Duodenal mucosa (tissue), 2 donors: Measurements from ENCODE around the gene SBF2.
"Not testable (repeated sequence)": the region's sequence is repeated elsewhere in the genome, so short reads cannot be mapped to it uniquely, and the experiment has no call there.

Experiments
- H3K27ac ChIP-seq: one replicate; pipeline ENCODE4 v1.7.0; 2013; ENCODE audit warnings: low read depth, low read length
- H3K27me3 ChIP-seq, 2 donors: one replicate each; pipeline ENCODE4 v1.7.0; 2013; ENCODE audit warnings: low read length in 2 of 2, control low read depth in 1 of 2; ENCODE audit not compliant: insufficient read depth in 2 of 2, control insufficient read depth in 1 of 2
- H3K36me3 ChIP-seq, 2 donors: one replicate each; pipeline ENCODE4 v1.7.0; 2013; ENCODE audit warnings: low read length in 2 of 2, control low read depth in 1 of 2; ENCODE audit not compliant: insufficient read depth in 2 of 2, control insufficient read depth in 1 of 2
- H3K4me1 ChIP-seq, 2 donors: one replicate each; pipeline ENCODE4 v1.7.0; 2013; ENCODE audit warnings: low read length in 2 of 2, control low read depth in 1 of 2; ENCODE audit not compliant: insufficient read depth in 2 of 2, control insufficient read depth in 1 of 2
- H3K4me3 ChIP-seq, 2 donors: one replicate each; pipeline ENCODE4 v1.7.0; 2013; ENCODE audit warnings: low read length in 2 of 2, low read depth in 1 of 2
- H3K9ac ChIP-seq, 2 donors: one replicate each; pipeline ENCODE4 v1.7.0; 2013; ENCODE audit warnings: low read length in 2 of 2, low read depth in 1 of 2
- H3K9me3 ChIP-seq, 2 donors: one replicate each; pipeline ENCODE4 v1.7.0; 2013; ENCODE audit warnings: low read length in 2 of 2, control low read depth in 1 of 2; ENCODE audit not compliant: control insufficient read depth in 1 of 2

SBF2 gene

DNA sequence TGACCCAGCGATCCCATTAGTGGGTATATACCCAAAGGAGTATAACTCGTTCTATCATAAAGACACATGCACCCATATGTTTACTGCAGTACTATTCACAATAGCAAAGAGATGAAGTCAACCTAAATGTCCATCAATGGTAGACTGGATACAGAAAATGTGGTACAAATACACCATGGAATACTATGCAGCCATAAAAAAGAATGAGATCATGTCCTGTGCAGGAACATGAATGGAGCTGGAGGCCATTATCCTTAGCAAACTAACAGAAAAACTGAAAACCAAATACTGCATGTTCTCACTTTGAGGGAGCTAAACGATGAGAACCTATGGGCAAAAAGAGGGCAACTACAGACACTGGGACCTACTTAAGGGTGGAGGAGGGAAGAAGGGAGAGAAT, 146.8 kb downstream of the SBF2 start:
- Histone ChIP-seq H3K27me3 (no peaks in the 10 kb centered on the region), H3K36me3 (no peaks in the 10 kb centered on the region), H3K27ac (no peak overlapping the region), H3K4me3 (no peak overlapping the region), H3K4me1 (no peaks in the 10 kb centered on the region), H3K9me3 (peaks cover 0 to 4% of the 10 kb centered on the region in 2 donors), H3K9ac (no peak overlapping the region)

DNA sequence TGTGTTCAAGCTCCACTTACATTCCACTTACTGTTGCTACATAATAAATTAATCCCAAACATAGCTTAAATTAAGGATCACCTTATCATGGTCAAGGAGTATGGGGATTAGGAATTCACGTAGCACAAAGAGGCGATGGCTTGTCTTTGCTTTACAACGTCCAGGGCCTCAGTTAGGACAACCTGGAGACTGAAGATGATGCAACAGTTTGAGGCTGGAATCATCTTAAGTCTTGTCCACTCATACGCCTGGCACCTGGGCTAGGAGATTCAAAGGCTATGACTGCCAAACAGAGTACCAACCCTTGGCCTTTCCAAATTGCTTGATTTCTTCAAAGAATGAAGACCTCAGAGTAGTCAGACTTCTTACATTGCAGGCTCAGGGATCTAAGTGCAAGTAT, 149.1 kb downstream of the SBF2 start:
- H3K9me3 ChIP-seq = peaks cover 0 to 4% of the 10 kb centered on the region in 2 donors
- no peak overlapping the region for H3K9ac ChIP-seq
- H3K4me1 ChIP-seq = no peaks in the 10 kb centered on the region
- no peaks in the 10 kb centered on the region for H3K27me3 ChIP-seq
- H3K27ac ChIP-seq = no peak overlapping the region
- no peak overlapping the region for H3K4me3 ChIP-seq
- no peaks in the 10 kb centered on the region for H3K36me3 ChIP-seq

GRCh38 chr11:10139656-10140055, 154.4 kb downstream of the SBF2 start:
- Histone ChIP-seq H3K9me3 (no peaks in the 10 kb centered on the region), H3K27me3 (no peaks in the 10 kb centered on the region), H3K4me1 (no peaks in the 10 kb centered on the region), H3K27ac (no peak overlapping the region), H3K4me3 (no peak overlapping the region), H3K36me3 (no peaks in the 10 kb centered on the region), H3K9ac (no peak overlapping the region)

GRCh38 chr11:10139143-10139542, 154.9 kb downstream of the SBF2 start:
- no peaks in the 10 kb centered on the region for H3K9me3 ChIP-seq
- H3K9ac ChIP-seq = no peak overlapping the region
- H3K27me3 ChIP-seq = no peaks in the 10 kb centered on the region
- H3K4me1 ChIP-seq = no peaks in the 10 kb centered on the region
- no peak overlapping the region for H3K27ac ChIP-seq
- no peaks in the 10 kb centered on the region for H3K36me3 ChIP-seq
- no peak overlapping the region for H3K4me3 ChIP-seq

DNA sequence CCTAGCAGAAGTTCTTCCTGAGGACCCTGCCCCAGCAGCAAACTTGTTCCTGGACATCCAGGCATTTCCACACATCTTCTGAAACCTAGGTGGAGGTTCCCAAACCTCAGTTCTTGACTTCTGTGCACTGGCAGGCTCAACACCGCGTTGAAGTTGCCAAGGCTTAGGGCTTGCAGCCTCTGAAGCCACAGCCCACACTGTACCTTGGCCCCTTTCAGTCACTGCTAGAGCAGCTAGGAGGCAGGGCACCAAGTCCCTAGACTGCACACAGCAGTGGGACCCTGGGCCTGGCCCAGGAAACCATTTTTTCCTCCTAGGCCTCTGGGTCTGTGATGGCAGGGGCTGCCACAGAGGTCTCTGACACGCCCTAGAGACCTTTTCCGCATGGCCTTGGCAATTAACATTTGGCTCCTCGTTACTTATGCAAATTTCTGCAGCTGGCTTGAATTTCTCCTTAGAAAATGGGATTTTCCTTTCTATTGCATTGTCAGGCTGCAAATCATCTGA, 159.0 kb downstream of the SBF2 start:
- H3K36me3 ChIP-seq = no peaks in the 10 kb centered on the region
- H3K4me3 ChIP-seq = no peak overlapping the region
- no peaks in the 10 kb centered on the region for H3K9me3 ChIP-seq
- H3K9ac ChIP-seq = no peak overlapping the region
- H3K4me1 ChIP-seq = no peaks in the 10 kb centered on the region
- H3K27me3 ChIP-seq = no peaks in the 10 kb centered on the region
- H3K27ac ChIP-seq = no peak overlapping the region

GRCh38 chr11:10134226-10134625, 159.8 kb downstream of the SBF2 start:
- H3K4me3 ChIP-seq, H3K9me3 ChIP-seq, H3K27ac ChIP-seq, H3K27me3 ChIP-seq, H3K4me1 ChIP-seq, H3K36me3 ChIP-seq, H3K9ac ChIP-seq: not testable (repeated sequence)

DNA sequence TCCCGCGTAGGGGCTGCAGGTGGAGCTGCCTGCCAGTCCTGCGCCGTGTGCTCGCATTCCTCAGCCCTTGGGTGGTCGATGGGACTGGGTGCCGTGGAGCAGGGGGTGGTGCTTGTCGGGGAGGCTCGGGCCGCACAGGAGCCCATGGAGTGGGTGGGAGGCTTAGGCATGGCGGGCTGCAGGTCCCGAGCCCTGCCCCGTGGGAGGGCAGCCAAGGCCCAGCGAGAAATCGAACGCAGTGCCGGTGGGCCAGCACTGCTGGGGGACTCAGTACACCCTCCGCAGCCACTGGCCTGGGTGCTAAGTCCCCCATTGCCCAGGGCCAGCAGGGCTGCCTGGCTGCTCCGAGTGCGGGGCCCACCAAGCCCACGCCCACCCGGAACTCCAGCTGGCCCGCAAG, 160.8 kb downstream of the SBF2 start:
- not testable (repeated sequence) for H3K9me3 ChIP-seq, H3K27me3 ChIP-seq, H3K4me1 ChIP-seq, H3K36me3 ChIP-seq, H3K4me3 ChIP-seq, H3K27ac ChIP-seq, H3K9ac ChIP-seq

- Histone ChIP-seq H3K9ac (no peak overlapping the region), H3K36me3 (no peaks in the 10 kb centered on the region), H3K4me3 (no peak overlapping the region), H3K27me3 (no peaks in the 10 kb centered on the region), H3K27ac (no peak overlapping the region), H3K9me3 (no peaks in the 10 kb centered on the region), H3K4me1 (no peaks in the 10 kb centered on the region)
Measured at GRCh38 chr11:10130875-10131274, 163.1 kb downstream of the SBF2 start.

DNA sequence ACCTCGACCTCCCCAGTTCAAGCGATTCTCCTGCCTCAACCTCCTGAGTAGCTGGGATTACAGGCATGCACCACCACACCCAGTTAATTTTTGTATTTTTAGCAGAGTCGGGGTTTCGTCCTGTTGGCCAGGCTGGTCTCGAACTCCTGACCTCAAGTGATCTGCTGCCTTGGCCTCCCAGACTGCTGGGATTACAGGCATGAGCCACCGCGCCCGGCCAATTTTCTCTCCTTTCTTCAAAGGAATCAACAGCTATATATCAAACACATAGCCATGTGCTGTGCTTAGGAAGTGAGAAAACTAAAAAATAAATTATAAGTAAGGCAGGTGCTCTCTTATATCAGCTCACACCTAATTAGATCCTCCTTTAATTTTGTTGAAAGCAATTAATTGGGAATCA, 164.8 kb downstream of the SBF2 start:
- H3K4me3 ChIP-seq, H3K9ac ChIP-seq, H3K9me3 ChIP-seq, H3K27me3 ChIP-seq, H3K27ac ChIP-seq, H3K4me1 ChIP-seq, H3K36me3 ChIP-seq: not testable (repeated sequence)

DNA sequence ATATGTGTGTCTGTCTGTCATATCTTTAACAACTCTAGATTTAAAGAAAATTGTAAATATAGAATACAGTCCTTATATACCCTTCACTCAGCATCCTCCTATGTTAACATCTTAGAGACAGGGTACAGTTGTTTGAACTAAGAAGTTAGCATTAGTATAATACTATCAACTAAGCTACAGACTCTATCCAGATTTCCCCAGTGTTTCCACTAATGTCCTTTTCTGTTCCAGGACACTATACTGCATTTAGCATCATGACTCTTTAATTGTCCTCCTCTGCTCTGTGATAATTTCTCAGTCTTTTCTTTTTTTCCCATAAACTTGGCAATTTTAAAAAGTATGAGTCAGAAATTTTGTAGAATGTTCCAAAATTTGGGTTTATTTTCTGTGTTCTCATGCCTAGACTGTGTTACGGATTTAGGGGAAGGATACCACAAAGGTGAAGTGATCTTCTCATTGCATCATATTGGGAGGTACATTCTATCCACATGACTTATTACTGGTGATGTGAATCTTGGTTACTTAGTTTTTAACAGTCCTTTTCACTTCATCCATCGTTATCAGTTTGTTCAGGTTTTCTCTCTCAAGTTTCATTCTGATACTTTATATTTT, 168.4 kb downstream of the SBF2 start:
- H3K36me3 ChIP-seq = no peaks in the 10 kb centered on the region
- H3K9ac ChIP-seq = no peak overlapping the region
- no peak overlapping the region for H3K27ac ChIP-seq
- peaks cover 0 to 6% of the 10 kb centered on the region in 2 donors for H3K4me1 ChIP-seq
- no peak overlapping the region for H3K4me3 ChIP-seq
- H3K27me3 ChIP-seq = no peaks in the 10 kb centered on the region
- H3K9me3 ChIP-seq = no peaks in the 10 kb centered on the region
